GM12878 (cell line): ENCODE data around the gene ZNF3. TPM values are rescaled to one million over a fixed set of nuclear protein-coding genes. Genes with fewer than 3 reads are reported as not detected.

Experiments used
- CREB1 ChIP-seq: IDR thresholded peaks from 2 replicates; pipeline ENCODE4 v1.6.1; 2012; ENCODE audit warnings: low read depth, mild to moderate bottlenecking, inconsistent platforms
- CUX1 ChIP-seq: IDR thresholded peaks from 2 replicates; pipeline ENCODE4 v1.6.1; 2012; ENCODE audit warnings: improper control_type of control experiment, low read depth, low read length; ENCODE audit not compliant: insufficient replicate concordance
- E2F8 ChIP-seq: fragments of 450-650 bp; IDR thresholded peaks from 2 replicates; pipeline ENCODE4 v1.6.1; 2018; ENCODE audit warnings: mild to moderate bottlenecking, low read depth, moderate library complexity; ENCODE audit not compliant: partially characterized antibody
- ESRRA ChIP-seq: IDR thresholded peaks from 2 replicates; pipeline ENCODE4 v1.6.1; 2012; ENCODE audit warnings: mild to moderate bottlenecking, low read length, improper control_type of control experiment
- HDGF ChIP-seq: fragments of 450-650 bp; IDR thresholded peaks from 2 replicates; pipeline ENCODE4 v1.6.1; 2016; ENCODE audit warnings: antibody characterized with exemption
- HSF1 ChIP-seq: fragments of 150-350 bp; IDR thresholded peaks from 2 replicates; pipeline ENCODE4 v1.6.1; 2014; ENCODE audit warnings: mild to moderate bottlenecking, low read depth, low read length
- IRF4 ChIP-seq: IDR thresholded peaks from 2 replicates; pipeline ENCODE4 v1.6.1; 2011; ENCODE audit warnings: low read depth, low read length
- NBN ChIP-seq: fragments of 450-650 bp; IDR thresholded peaks from 2 replicates; pipeline ENCODE4 v1.6.1; 2016
- POLR2A ChIP-seq: IDR thresholded peaks from 2 replicates; pipeline ENCODE4 v1.6.1; 2011; ENCODE audit warnings: low read depth, mild to moderate bottlenecking, low read length
- RELB ChIP-seq: fragments of 450-650 bp; IDR thresholded peaks from 2 replicates; pipeline ENCODE4 v1.6.1; 2017; ENCODE audit warnings: low read depth, mild to moderate bottlenecking, moderate library complexity
- TARDBP ChIP-seq: IDR thresholded peaks from 2 replicates; pipeline ENCODE4 v1.6.1; 2016; ENCODE audit warnings: borderline replicate concordance
- TBL1XR1 ChIP-seq: IDR thresholded peaks from 2 replicates; pipeline ENCODE4 v1.6.1; 2012; ENCODE audit warnings: low read depth, low read length, improper control_type of control experiment
- ZNF207 ChIP-seq: fragments of 450-650 bp; IDR thresholded peaks from 2 replicates; pipeline ENCODE4 v1.6.1; 2014; ENCODE audit warnings: antibody characterized with exemption, mild to moderate bottlenecking, borderline replicate concordance
- ZSCAN29 ChIP-seq: fragments of 450-650 bp; IDR thresholded peaks from 2 replicates; pipeline ENCODE4 v1.6.1; 2017; ENCODE audit warnings: mild to moderate bottlenecking, moderate library complexity
- polyA plus RNA-seq, 11 experiments: library from polyadenylated mRNA; depleted of rRNA in 4 of 11; unstranded in 6 of 11; stranded (reverse) in 5 of 11; fragments of >200 nt; fragmentation: Nextera tagmentation in 4 of 11; fragmentation: Illumina TruSeq in 1 of 11; extraction: Ambion mirVana in 4 of 11; extraction: Trizol in 1 of 11; gene quantifications; 1 replicate in 1 of 11; 2 replicates in 10 of 11; pipeline versions ENCODE4 v1.2.1 to v1.2.3, GENCODE V29; 2011 to 2016; ENCODE audit warnings: inconsistent platforms in 2 of 11, missing spikeins in 2 of 11, low read depth in 1 of 11
- total RNA-seq, 4 experiments: library from RNA; depleted of rRNA in 3 of 4; stranded (reverse); fragments of >200 nt in 3 of 4; fragmentation: Illumina TruSeq in 1 of 4; extraction: Trizol in 1 of 4; gene quantifications; 2 replicates each; pipeline versions ENCODE4 v1.2.1 to v1.2.3, GENCODE V29; 2013 to 2021

ZNF3 gene
- total and polyA plus RNA-seq, 10 of the 15 experiments (the other 5 are each of a cell fraction or from before 2014, with no cell fraction given): 17.2 to 37.4 (median 29.4) TPM

- peak; percentile 59 for TF ChIP-seq CUX1
- peak; percentile 98 for TF ChIP-seq RELB
- peak; percentile 78; the same call in 1 of the 2 replicates for TF ChIP-seq ZNF207
- TF ChIP-seq IRF4: no peak; the same call in 1 of the 2 replicates
- TF ChIP-seq ZSCAN29: no peak
- TF ChIP-seq TBL1XR1: 0 out of 2 replicates have a peak, but pooled peaks have one; percentile 45
- peak; percentile 86 for TF ChIP-seq POLR2A
- no peak for TF ChIP-seq TARDBP
- TF ChIP-seq CREB1: no peak; the same call in 1 of the 2 replicates
- TF ChIP-seq HDGF: no peak; the same call in 1 of the 2 replicates
- no peak for TF ChIP-seq ESRRA
- TF ChIP-seq HSF1: 0 out of 2 replicates have a peak, but pooled peaks have one; percentile 50
- TF ChIP-seq E2F8: no peak
- TF ChIP-seq NBN: peak; percentile 63; the same call in 1 of the 2 replicates
These were observed 37.8 kb upstream of the ZNF3 start, which contains the start of the genes CNPY4 and TAF6 (continued) for GRCh38 chr7:100119072-100119969.
